IMR-90 (cell line): Measurements from ENCODE around the gene TBX15. TPM values are rescaled to one million over a fixed set of nuclear protein-coding genes. Genes with fewer than 3 reads are reported as not detected.
"Not testable (repeated sequence)": the region's sequence is repeated elsewhere in the genome, so short reads cannot be mapped to it uniquely, and the experiment has no call there.

Experiments used
- ATAC-seq: fragments of 200-7000 bp; cut with Tn5 transposase; 2 replicates; pipeline ENCODE4 v1.9.1; 2020; ENCODE audit warnings: low read depth, mild to moderate bottlenecking, moderate library complexity
- BruUV-seq: library from RNA; stranded (reverse); fragments of 400-500 nt; replicated peaks from 2 replicates; lab custom pipeline; 2021; lab: Mats Ljungman, UMichigan
- CTCF ChIA-PET: fragments of 300-600 bp; formaldehyde crosslinking; extraction: SDS; loops from one replicate; lab custom pipeline; 2021; ENCODE audit warnings: antibody characterized with exemption; lab: Yijun Ruan, JAX
- POLR2A ChIA-PET: fragments of 300-600 bp; sonication (Branson Sonifier 250); formaldehyde crosslinking; loops from one replicate; lab custom pipeline; 2022; ENCODE audit warnings: antibody characterized with exemption; ENCODE audit not compliant: unreplicated experiment; lab: Charles Lee
- DNase-seq: peaks from one replicate; pipeline ENCODE4 v3.0.0; 2013
- H2AFZ ChIP-seq: replicated peaks from 2 replicates; pipeline ENCODE3; 2013; ENCODE audit warnings: low read length, mild to moderate bottlenecking; ENCODE audit not compliant: poor library complexity
- H2AK5ac ChIP-seq: 2 replicates; pipeline ENCODE4 v1.6.1; 2013; ENCODE audit warnings: low read depth, low read length, inconsistent platforms
- H2AK9ac ChIP-seq: replicated peaks from 2 replicates; pipeline ENCODE3; 2013; ENCODE audit warnings: mild to moderate bottlenecking, low read depth, low read length, moderate library complexity; ENCODE audit not compliant: poor library complexity
- H2BK120ac ChIP-seq: 2 replicates; pipeline ENCODE4 v1.6.1; 2013; ENCODE audit warnings: low read depth, low read length, inconsistent platforms
- H2BK15ac ChIP-seq: 3 replicates; pipeline ENCODE4 v1.6.1; 2013; ENCODE audit warnings: low read depth, low read length, inconsistent platforms
- H2BK20ac ChIP-seq: 2 replicates; pipeline ENCODE4 v1.6.1; 2013; ENCODE audit warnings: low read depth, mild to moderate bottlenecking, inconsistent platforms, low read length, moderate library complexity
- H2BK5ac ChIP-seq: 2 replicates; pipeline ENCODE4 v1.6.1; 2013; ENCODE audit warnings: mild to moderate bottlenecking, low read depth, low read length, inconsistent platforms; ENCODE audit not compliant: poor library complexity, severe bottlenecking
- H3K14ac ChIP-seq: replicated peaks from 2 replicates; pipeline ENCODE4 v1.6.1; 2013; ENCODE audit warnings: low read depth, low read length, inconsistent platforms
- H3K18ac ChIP-seq: 2 replicates; pipeline ENCODE4 v1.6.1; 2013; ENCODE audit warnings: low read depth, low read length, control low read depth
- H3K23ac ChIP-seq: 2 replicates; pipeline ENCODE4 v1.6.1; 2013; ENCODE audit warnings: low read depth, low read length, inconsistent platforms
- H3K27ac ChIP-seq: 2 replicates; pipeline ENCODE4 v1.5.1; 2013; ENCODE audit warnings: mild to moderate bottlenecking, control low read depth, low read length; ENCODE audit not compliant: insufficient read depth
- H3K27me3 ChIP-seq: 2 replicates; pipeline ENCODE4 v1.6.1; 2013; ENCODE audit warnings: low read length; ENCODE audit not compliant: control insufficient read depth, insufficient read depth
- H3K36me3 ChIP-seq: 2 replicates; pipeline ENCODE4 v1.6.1; 2013; ENCODE audit warnings: low read length, mixed read lengths; ENCODE audit not compliant: control insufficient read depth, insufficient read depth
- H3K4ac ChIP-seq: 2 replicates; pipeline ENCODE4 v1.6.1; 2013; ENCODE audit warnings: low read depth, low read length, inconsistent platforms
- H3K4me1 ChIP-seq: 2 replicates; pipeline ENCODE4 v1.6.1; 2013; ENCODE audit warnings: low read length, mixed read lengths; ENCODE audit not compliant: control insufficient read depth, insufficient read depth
- H3K4me2 ChIP-seq: 2 replicates; pipeline ENCODE4 v1.6.1; 2013; ENCODE audit warnings: low read depth, mild to moderate bottlenecking, control low read depth, low read length, moderate library complexity
- H3K4me3 ChIP-seq: 2 replicates; pipeline ENCODE4 v1.5.1; 2013; ENCODE audit warnings: low read depth, mild to moderate bottlenecking, control low read depth, low read length, moderate library complexity; ENCODE audit not compliant: insufficient read depth
- H3K56ac ChIP-seq: 2 replicates; pipeline ENCODE4 v1.6.1; 2013; ENCODE audit warnings: low read length, inconsistent platforms; ENCODE audit not compliant: insufficient read depth; ENCODE audit errors: extremely low read depth
- H3K79me1 ChIP-seq, 2 experiments: 2 replicates each; pipeline ENCODE4 v1.6.1; 2013; ENCODE audit warnings: low read length in 2 of 2, inconsistent platforms in 1 of 2, low read depth in 1 of 2
- H3K9ac ChIP-seq: 2 replicates; pipeline ENCODE4 v1.6.1; 2013; ENCODE audit warnings: low read depth, low read length, control low read depth
- H3K9me1 ChIP-seq: 2 replicates; pipeline ENCODE4 v1.6.1; 2013; ENCODE audit warnings: low read length, inconsistent platforms; ENCODE audit not compliant: insufficient read depth
- H3K9me3 ChIP-seq: 2 replicates; pipeline ENCODE4 v1.6.1; 2013; ENCODE audit warnings: low read length; ENCODE audit not compliant: control insufficient read depth, insufficient read depth
- H4K20me1 ChIP-seq: 2 replicates; pipeline ENCODE4 v1.6.1; 2013; ENCODE audit warnings: low read length, inconsistent platforms; ENCODE audit not compliant: insufficient read depth
- H4K5ac ChIP-seq: 2 replicates; pipeline ENCODE4 v1.6.1; 2013; ENCODE audit warnings: mild to moderate bottlenecking, low read depth, low read length, control low read depth
- H4K8ac ChIP-seq, 2 experiments: 2 replicates each; pipeline ENCODE4 v1.6.1; 2013; ENCODE audit warnings: low read depth in 2 of 2, low read length in 2 of 2, control low read depth in 1 of 2, inconsistent platforms in 1 of 2
- H4K91ac ChIP-seq: 2 replicates; pipeline ENCODE4 v1.6.1; 2013; ENCODE audit warnings: low read depth, low read length, inconsistent platforms; ENCODE audit not compliant: insufficient read depth
- WGBS, 2 experiments: methylation state at CpG; one replicate each; pipeline versions ENCODE4 v1.1.5 to v1.1.7; 2013; ENCODE audit warnings: missing lambda C conversion rate in 2 of 2; ENCODE audit not compliant: insufficient read length in 1 of 2; ENCODE audit errors: extremely low coverage in 2 of 2; 5-methylcytosine and 5-hydroxymethylcytosine counted together
- dilution Hi-C: fragments of 300-500 bp; cut with HindIII; formaldehyde crosslinking; loops from one replicate; pipeline ENCODE4 v1.14.3; 2018; ENCODE audit warnings: low sequenced_read_pairs; ENCODE audit not compliant: unreplicated experiment
- in situ Hi-C: fragments of 300-500 bp; cut with MboI; formaldehyde crosslinking; loops from 3 replicates; pipeline ENCODE4 v1.14.3; 2019; ENCODE audit warnings: low sequenced_read_pairs, inconsistent platforms, mixed read lengths
- intact Hi-C: fragments of 100-400 bp; cut with micrococcal nuclease; formaldehyde crosslinking; loops from 2 replicates; pipeline ENCODE4 v1.10.0; 2022
- polyA plus RNA-seq, 3 experiments: library from polyadenylated mRNA; depleted of rRNA; stranded (reverse); fragments of >200 nt; gene quantifications; 2 replicates each; pipeline ENCODE4 v1.2.3, GENCODE V29; 2012; ENCODE audit warnings: low replicate concordance in 1 of 3
- total RNA-seq: library from RNA; depleted of rRNA; stranded (reverse); fragments of >200 nt; gene quantifications from 2 replicates; pipeline ENCODE4 v1.2.3, GENCODE V29; 2012

The TBX15 gene
- total and polyA plus RNA-seq, 2 of the 4 experiments (the other 2 are of a cell fraction): not detected

DNA sequence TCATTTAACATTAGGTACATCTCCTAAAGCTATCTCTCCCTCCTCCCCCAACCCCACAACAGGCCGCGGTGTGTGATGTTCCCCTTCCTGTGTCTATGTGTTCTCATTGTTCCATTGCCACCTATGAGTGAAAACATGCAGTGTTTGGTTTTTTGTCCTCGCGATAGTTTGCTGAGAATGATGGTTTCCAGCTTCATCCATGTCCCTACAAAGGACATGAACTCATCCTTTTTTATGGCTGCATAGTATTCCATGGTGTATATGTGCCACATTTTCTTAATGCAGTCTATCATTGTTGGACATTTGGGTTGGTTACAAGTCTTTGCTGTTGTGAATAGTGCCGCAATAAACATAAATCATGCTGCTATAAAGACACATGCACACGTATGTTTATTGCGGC lies 30.6 kb downstream of the TBX15 start:
- H3K14ac ChIP-seq, H4K8ac ChIP-seq, H3K4me1 ChIP-seq, H3K36me3 ChIP-seq, H3K9me3 ChIP-seq, H2BK120ac ChIP-seq, BruUV-seq, H2BK5ac ChIP-seq, H4K91ac ChIP-seq, dilution Hi-C loops, H2BK15ac ChIP-seq, H2AFZ ChIP-seq, H3K27me3 ChIP-seq, H3K4me2 ChIP-seq, H2AK9ac ChIP-seq, CTCF ChIA-PET, H2AK5ac ChIP-seq, DNase-seq, POLR2A ChIA-PET, H3K9ac ChIP-seq, H4K20me1 ChIP-seq, H4K5ac ChIP-seq, ATAC-seq, in situ Hi-C loops, H3K4ac ChIP-seq, H3K27ac ChIP-seq, H3K9me1 ChIP-seq, H3K79me1 ChIP-seq, H3K18ac ChIP-seq, H2BK20ac ChIP-seq, H3K4me3 ChIP-seq, H3K23ac ChIP-seq, intact Hi-C loops, H3K56ac ChIP-seq: not testable (repeated sequence)
- WGBS, 2 experiments: no CpG with 5 or more reads among the region's 7 CpGs
